Measurements from ENCODE around the gene UBE2O.

Gene UBE2O

DNA sequence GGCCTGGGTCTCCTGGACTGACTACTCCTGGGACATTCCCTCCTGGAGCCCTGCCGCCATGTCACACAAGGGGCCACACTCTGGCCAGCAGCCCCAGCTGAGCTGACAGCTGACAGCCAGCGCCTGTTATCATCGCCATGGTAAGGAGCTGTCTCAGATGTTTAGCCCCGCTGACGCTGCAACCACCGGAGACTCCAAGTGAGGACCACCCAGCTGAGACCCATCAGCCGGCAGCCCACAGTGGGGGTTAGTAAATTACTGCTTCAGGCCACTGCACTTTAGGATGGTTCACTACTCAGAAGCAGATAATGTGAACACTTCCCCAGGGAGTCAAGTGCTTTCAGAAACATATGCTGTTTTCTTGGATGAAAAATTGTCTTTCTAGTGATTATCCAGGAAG lies 83.1 kb downstream of the UBE2O start:
- TF ChIP-seq, protein P1, sequence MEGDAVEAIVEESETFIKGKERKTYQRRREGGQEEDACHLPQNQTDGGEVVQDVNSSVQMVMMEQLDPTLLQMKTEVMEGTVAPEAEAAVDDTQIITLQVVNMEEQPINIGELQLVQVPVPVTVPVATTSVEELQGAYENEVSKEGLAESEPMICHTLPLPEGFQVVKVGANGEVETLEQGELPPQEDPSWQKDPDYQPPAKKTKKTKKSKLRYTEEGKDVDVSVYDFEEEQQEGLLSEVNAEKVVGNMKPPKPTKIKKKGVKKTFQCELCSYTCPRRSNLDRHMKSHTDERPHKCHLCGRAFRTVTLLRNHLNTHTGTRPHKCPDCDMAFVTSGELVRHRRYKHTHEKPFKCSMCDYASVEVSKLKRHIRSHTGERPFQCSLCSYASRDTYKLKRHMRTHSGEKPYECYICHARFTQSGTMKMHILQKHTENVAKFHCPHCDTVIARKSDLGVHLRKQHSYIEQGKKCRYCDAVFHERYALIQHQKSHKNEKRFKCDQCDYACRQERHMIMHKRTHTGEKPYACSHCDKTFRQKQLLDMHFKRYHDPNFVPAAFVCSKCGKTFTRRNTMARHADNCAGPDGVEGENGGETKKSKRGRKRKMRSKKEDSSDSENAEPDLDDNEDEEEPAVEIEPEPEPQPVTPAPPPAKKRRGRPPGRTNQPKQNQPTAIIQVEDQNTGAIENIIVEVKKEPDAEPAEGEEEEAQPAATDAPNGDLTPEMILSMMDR (conservative IDR thresholded peaks at IDR 0.05; ENCODE audit: low read depth, low read length), result no peak
- H3K4me3 ChIP-seq (ENCODE audit: low read length), result no peak overlapping the region
- no peak for DNase-seq (ENCODE audit: low read depth)

DNA sequence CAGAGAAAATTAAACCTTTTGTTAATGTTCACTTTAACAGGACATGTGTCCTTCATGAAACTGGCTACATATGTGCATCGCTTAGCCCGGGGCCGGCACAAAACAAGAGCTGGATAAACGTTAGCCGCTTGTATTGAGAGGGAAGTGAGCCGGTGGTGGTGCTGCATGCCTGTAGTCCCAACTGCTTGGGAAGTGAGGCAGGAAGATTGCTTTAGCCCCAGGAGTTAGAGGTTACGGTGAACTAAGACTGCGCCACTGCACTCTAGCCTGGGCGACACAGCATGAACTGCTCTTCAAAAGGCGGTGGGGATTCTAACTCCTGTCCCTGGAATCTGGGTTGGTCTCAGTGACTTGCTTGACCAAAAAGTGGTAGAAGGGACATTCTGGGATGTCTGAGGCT lies 83.6 kb downstream of the UBE2O start:
- DNase-seq (ENCODE audit: low read depth), result no peak
- TF ChIP-seq, protein P1 (conservative IDR thresholded peaks at IDR 0.05; ENCODE audit: low read depth, low read length), result no peak
- H3K4me3 ChIP-seq (ENCODE audit: low read length), result no peak overlapping the region

DNA sequence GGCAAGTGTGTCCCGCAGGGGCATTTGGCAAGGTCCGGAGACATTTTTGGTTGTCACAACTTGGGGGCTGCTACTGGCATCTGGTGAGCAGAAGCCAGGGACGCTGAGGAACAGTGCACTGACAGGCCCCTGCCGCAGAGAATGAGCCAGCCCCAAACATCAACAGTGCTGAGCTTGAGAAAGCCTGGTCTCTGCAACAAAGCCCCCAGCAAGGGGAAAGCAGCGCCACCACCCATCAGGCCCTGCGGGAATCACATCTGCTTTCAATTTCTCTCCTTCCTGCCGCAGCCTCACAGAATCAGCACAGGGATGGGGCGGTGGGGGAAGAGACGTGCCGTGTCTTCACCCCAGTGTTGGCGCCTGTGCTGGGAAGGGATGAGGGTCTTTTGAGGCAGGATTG lies 84.4 kb downstream of the UBE2O start:
- TF ChIP-seq, protein P1 (conservative IDR thresholded peaks at IDR 0.05; ENCODE audit: low read depth, low read length), result no peak
- DNase-seq (ENCODE audit: low read depth), result no peak
- H3K4me3 ChIP-seq (ENCODE audit: low read length), result no peak overlapping the region

DNA sequence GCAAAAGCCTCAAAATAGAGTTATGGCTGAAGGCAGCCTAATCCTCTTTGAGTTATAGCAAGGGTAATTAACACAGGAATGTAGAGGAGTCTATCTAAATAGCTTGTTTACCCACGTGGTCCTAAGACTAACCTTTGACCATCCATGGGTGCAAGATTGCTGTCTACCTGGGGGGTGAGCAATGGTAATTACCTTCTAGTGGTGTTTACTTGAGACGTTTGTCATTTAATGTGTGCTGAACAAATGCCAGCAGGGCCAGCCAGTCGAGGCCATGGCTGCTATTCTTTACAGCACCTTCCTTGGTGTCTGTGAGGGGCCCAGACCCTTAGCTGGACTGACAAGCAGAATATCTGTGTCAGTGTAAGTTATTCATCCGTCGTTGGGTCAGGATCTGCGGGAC lies 85.3 kb downstream of the UBE2O start:
- DNase-seq (ENCODE audit: low read depth), result no peak
- no peak overlapping the region for H3K4me3 ChIP-seq (ENCODE audit: low read length)
- TF ChIP-seq, protein P1 (conservative IDR thresholded peaks at IDR 0.05; ENCODE audit: low read depth, low read length), result no peak

DNA sequence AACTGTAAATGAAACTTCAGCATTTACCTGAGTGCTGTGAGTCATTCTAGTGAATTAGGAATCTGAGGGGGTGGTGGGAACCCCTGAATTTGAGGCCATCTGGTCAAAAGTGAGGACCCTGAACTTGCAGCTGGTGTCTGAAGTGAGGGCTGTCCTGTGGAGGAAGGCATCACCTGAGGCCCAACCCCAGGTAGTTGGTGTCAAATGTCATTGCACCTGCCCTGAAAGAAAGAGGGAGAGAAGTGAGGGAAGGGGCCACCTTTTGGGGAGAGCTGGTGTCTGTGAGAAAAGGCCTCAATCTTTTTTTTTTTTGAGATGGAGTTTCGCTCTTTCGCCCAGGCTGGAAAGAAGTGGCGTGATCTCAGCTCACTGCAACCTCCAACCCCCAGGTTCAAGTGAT lies 86.7 kb downstream of the UBE2O start:
- TF ChIP-seq, protein P1 (conservative IDR thresholded peaks at IDR 0.05; ENCODE audit: low read depth, low read length), result no peak
- DNase-seq (ENCODE audit: low read depth), result no peak
- no peak overlapping the region for H3K4me3 ChIP-seq (ENCODE audit: low read length)

DNA sequence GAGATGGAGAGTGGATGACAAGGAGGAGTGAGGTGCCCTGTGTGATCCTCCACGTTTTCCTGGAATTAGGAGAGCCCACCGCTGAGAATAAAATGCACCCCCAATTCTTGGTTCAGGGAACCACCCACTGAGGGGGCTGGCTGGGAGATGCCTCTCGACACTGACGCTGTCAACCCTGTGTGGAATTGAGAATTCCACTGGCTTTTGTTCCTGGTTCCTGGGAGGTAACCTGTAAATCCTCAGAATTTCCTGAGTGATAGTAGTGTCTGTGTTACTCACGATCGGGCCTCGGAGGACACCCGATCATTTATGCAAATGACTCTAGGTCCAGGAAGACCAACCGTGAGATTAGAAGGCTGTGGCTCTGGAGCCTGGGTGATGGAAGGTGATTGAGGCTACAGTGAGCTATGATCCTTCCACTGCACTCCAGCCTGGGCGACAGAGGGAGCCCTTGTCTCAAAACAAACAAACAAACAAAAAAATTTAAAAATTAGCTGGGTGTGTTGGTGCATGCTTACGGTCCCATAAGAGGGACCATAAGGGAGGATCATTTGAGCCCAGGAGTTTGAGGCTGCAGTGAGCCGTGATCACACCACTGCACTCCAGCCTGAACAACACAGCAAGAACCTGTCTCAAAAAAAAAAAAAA lies 87.6 kb downstream of the UBE2O start:
- no peak for DNase-seq (ENCODE audit: low read depth)
- TF ChIP-seq, protein P1 (conservative IDR thresholded peaks at IDR 0.05; ENCODE audit: low read depth, low read length), result peak; percentile 45
- no peak overlapping the region for H3K4me3 ChIP-seq (ENCODE audit: low read length)

DNA sequence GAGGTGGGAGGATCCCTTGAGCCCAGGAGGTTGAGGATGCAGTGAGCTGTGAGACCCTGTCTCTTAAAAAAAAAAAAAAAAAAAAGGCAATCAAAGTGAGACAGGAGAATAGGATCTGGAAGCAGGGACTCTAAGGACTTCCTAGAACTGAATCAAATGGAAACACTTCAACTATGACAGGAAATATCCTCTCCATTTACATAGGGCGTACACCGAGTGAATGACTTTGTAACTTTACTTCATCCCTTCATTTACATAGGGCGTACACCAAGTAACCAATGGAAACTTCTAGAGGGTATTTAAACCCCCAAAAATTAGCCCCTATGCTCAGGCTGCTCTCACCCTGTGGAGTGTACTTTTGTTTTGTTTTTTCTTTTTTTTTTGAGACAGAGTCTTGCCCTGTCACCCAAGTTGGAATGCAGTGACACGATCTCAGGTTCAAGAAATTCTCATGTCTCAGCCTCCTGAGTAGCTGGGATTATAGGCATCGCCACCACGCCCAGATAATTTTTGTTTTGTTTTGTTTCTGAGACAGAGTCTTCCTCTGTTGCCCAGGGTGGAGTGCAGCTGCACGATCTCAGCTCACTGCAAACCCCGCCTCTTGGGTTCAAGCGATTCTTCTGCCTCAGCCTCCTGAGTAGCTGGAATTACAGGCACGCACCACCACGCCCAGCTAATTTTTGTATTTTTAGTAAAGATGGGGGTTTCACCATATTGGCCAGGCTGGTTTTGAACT lies 89.7 kb downstream of the UBE2O start:
- DNase-seq (ENCODE audit: low read depth), result no peak
- TF ChIP-seq, protein P1 (conservative IDR thresholded peaks at IDR 0.05; ENCODE audit: low read depth, low read length), result no peak
- H3K4me3 ChIP-seq (ENCODE audit: low read length), result no peak overlapping the region
